ENCODE data around the gene NAB2. TPM values are rescaled to one million over a fixed set of nuclear protein-coding genes. Genes with fewer than 3 reads are reported as not detected.

NAB2 gene
- total RNA-seq, 1 donor from 2014 or later, result 30.7 TPM

DNA sequence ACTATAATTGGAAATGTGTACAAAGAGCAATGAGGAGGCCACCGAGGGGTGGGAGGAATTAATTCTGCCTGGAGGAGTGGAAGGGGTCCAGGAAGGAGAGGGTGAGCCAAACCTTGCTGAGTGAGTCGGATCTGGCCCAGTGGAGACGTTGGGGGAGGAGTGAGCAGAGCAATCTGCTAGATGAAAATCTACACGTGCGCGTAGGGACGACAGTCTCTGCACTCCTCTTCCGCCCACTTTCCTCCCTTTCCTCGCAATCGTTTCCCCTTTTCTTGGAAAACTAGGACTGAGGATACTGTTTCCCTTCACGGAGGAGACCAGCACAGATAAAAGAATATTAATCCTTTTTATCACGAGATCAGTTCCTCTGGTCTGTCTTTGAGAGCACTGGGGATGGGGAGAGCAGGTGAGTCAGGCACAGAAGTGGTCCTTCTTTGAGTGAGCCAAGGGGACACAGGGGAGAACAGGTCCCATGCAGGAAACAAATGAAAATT is 2.9 kb upstream of the NAB2 start:
- H3K36me3 Mint-ChIP-seq (ENCODE audit: low read depth), result peaks cover 1% of the 10 kb centered on the region
- no peak for DNase-seq (ENCODE audit: low spot score)
- H3K27ac Mint-ChIP-seq (ENCODE audit: unreplicated experiment), result peak overlapping the region; percentile 93
- TF ChIP-seq CTCF (IDR thresholded peaks at IDR 0.05), result no peak
- H3K4me3 Mint-ChIP-seq (ENCODE audit: unreplicated experiment), result peak overlapping the region; percentile 76
- no peaks in the 10 kb centered on the region for H3K27me3 Mint-ChIP-seq (ENCODE audit: low read depth)
- H3K9me3 Mint-ChIP-seq (ENCODE audit: low read depth), result no peaks in the 10 kb centered on the region
- H3K4me1 Mint-ChIP-seq (ENCODE audit: low read depth), result peaks cover 32% of the 10 kb centered on the region

DNA sequence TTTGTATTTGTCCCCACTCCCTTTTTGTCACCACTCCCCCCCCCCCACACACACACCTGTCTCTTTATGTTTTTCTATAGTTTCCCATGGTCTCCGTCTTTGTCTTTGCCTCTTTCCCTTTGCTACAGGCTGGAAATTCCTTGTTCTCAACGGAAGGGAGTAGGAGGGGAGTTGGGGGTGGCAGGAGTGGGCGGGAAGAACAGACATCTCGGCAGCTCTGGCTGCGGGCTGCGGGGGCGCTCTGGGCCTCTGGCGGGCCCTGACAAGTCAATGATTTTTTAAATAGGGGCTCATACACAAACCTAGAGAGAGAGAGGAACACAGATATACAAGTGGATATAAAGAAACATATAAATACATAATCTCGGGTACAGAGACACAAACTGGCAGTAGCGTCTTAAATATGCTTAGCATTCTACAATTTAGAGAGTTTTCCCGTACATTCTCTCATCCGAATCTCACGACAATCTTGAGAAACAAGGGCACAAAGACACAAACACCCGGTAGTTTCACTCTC is 2.4 kb upstream of the NAB2 start:
- no peak for DNase-seq (ENCODE audit: low spot score)
- peak overlapping the region; percentile 76 for H3K4me3 Mint-ChIP-seq (ENCODE audit: unreplicated experiment)
- peak overlapping the region; percentile 93 for H3K27ac Mint-ChIP-seq (ENCODE audit: unreplicated experiment)
- peak; percentile 72 for TF ChIP-seq CTCF (IDR thresholded peaks at IDR 0.05)
- H3K4me1 Mint-ChIP-seq (ENCODE audit: low read depth), result peaks cover 36% of the 10 kb centered on the region
- no peaks in the 10 kb centered on the region for H3K9me3 Mint-ChIP-seq (ENCODE audit: low read depth)
- H3K36me3 Mint-ChIP-seq (ENCODE audit: low read depth), result peaks cover 4% of the 10 kb centered on the region
- H3K27me3 Mint-ChIP-seq (ENCODE audit: low read depth), result no peaks in the 10 kb centered on the region

DNA sequence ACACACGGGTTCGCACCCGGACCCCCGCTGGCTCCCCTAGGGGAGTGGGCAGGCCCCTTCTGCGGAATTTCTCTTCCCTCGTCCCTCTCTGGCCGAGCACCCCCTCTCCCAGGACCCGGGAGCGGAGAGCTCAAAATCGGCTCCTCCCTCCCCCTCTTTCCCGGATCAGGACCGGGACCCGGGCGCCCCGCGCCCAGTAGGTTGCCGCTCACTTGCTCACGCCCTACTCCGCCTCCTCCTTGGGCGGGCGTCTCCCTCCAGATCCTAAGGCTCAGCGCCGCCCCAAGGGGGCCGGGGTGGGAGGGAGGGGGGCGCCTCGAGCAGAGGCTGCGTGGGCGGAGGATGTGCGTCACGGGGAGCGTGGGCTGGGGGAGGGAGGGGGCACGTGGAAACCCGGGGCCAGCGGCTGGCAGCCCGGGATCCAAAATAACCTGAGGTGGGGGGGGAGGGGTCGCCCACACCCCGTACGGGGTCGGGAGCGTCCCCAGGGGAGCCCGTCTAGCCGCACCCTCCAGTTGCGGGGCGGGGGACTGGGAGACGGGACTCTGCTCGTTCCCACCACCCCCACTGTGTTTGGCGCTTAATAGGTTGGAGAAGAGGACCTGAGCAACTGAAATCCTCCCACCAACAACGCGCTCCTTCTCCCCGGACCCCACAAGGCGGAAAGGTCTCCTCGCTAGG is 1.8 kb upstream of the NAB2 start:
- no peak for DNase-seq (ENCODE audit: low spot score)
- H3K27ac Mint-ChIP-seq (ENCODE audit: unreplicated experiment), result peak overlapping the region; percentile 99
- no peaks in the 10 kb centered on the region for H3K27me3 Mint-ChIP-seq (ENCODE audit: low read depth)
- no peaks in the 10 kb centered on the region for H3K9me3 Mint-ChIP-seq (ENCODE audit: low read depth)
- H3K4me3 Mint-ChIP-seq (ENCODE audit: unreplicated experiment), result peak overlapping the region; percentile 76
- no peak for TF ChIP-seq CTCF (IDR thresholded peaks at IDR 0.05)
- H3K36me3 Mint-ChIP-seq (ENCODE audit: low read depth), result peaks cover 4% of the 10 kb centered on the region
- H3K4me1 Mint-ChIP-seq (ENCODE audit: low read depth), result peaks cover 42% of the 10 kb centered on the region

GRCh38 chr12:57087691-57088353 is 1.1 kb upstream of the NAB2 start:
- Mint-ChIP-seq H3K27me3 (ENCODE audit: low read depth) (no peaks in the 10 kb centered on the region), H3K4me1 (ENCODE audit: low read depth) (peaks cover 49% of the 10 kb centered on the region), H3K4me3 (ENCODE audit: unreplicated experiment) (peak overlapping the region; percentile 76), H3K9me3 (ENCODE audit: low read depth) (no peaks in the 10 kb centered on the region), H3K27ac (ENCODE audit: unreplicated experiment) (peak overlapping the region; percentile 99), H3K36me3 (ENCODE audit: low read depth) (peaks cover 8% of the 10 kb centered on the region)
- TF ChIP-seq CTCF (IDR thresholded peaks at IDR 0.05), result peak; percentile 12
- DNase-seq (ENCODE audit: low spot score), result no peak
